ENCODE results near the gene RAB35. TPM values are rescaled to one million over a fixed set of nuclear protein-coding genes. Genes with fewer than 3 reads are reported as not detected.

RAB35 gene
- polyA plus RNA-seq, 1 donor from 2014 or later: 60.2 TPM

GRCh38 chr12:120134307-120134980, 17.9 kb upstream of the RAB35 start:
- H3K9me3 ChIP-seq (ENCODE audit: low read length): no peaks in the 10 kb centered on the region
- no peaks in the 10 kb centered on the region for H3F3A ChIP-seq (ENCODE audit: insufficient read depth, low read length, poor library complexity, severe bottlenecking)
- no peaks in the 10 kb centered on the region for H4K20me1 ChIP-seq (ENCODE audit: insufficient read depth)
- no peaks in the 10 kb centered on the region for H3K27me3 ChIP-seq (ENCODE audit: insufficient read depth, low read depth, low read length)
- H3K27ac ChIP-seq (ENCODE audit: low read length): no peak overlapping the region
- no peak overlapping the region for H3K9ac ChIP-seq (ENCODE audit: low read length)
- H2AFZ ChIP-seq (ENCODE audit: low read depth, low read length): no peak overlapping the region
- H3K36me3 ChIP-seq (ENCODE audit: insufficient read depth, low read length): no peaks in the 10 kb centered on the region
- H3K9me2 ChIP-seq (ENCODE audit: insufficient read depth, low read length): no peaks in the 10 kb centered on the region
- TF ChIP-seq REST (IDR thresholded peaks at IDR 0.05; ENCODE audit: borderline replicate concordance): no peak
- TF ChIP-seq EZH2 (IDR thresholded peaks at IDR 0.05; ENCODE audit: borderline replicate concordance, insufficient read depth, low read length, poor library complexity, severe bottlenecking): no peak
- TF ChIP-seq TAF1 (IDR thresholded peaks at IDR 0.05; ENCODE audit: low read depth): no peak
- TF ChIP-seq MXI1 (conservative IDR thresholded peaks at IDR 0.05; ENCODE audit: poor library complexity, severe bottlenecking): no peak
- TF ChIP-seq SMC3 (conservative IDR thresholded peaks at IDR 0.05; ENCODE audit: poor library complexity): no peak
- TF ChIP-seq CTCF (IDR thresholded peaks at IDR 0.05; ENCODE audit: poor library complexity, severe bottlenecking): no peak
- TF ChIP-seq RAD21 (conservative IDR thresholded peaks at IDR 0.05): no peak
- TF ChIP-seq POLR2AphosphoS5 (IDR thresholded peaks at IDR 0.05): no peak
- TF ChIP-seq EP300 (conservative IDR thresholded peaks at IDR 0.05; ENCODE audit: poor library complexity, severe bottlenecking): no peak
- H3K4me3 ChIP-seq (ENCODE audit: low read length): no peak overlapping the region
- no peaks in the 10 kb centered on the region for H3K79me2 ChIP-seq (replicated peaks; ENCODE audit: insufficient read depth, low read length)
- H3K4me2 ChIP-seq (ENCODE audit: low read length): no peak overlapping the region

GRCh38 chr12:120132863-120133385, 16.4 kb upstream of the RAB35 start:
- Histone ChIP-seq H4K20me1 (ENCODE audit: insufficient read depth) (no peaks in the 10 kb centered on the region), H2AFZ (ENCODE audit: low read depth, low read length) (no peak overlapping the region), H3K27ac (ENCODE audit: low read length) (no peak overlapping the region)

More at GRCh38 chr12:120132863-120133385, 16.4 kb upstream of the RAB35 start:
- Histone ChIP-seq H3F3A (ENCODE audit: insufficient read depth, low read length, poor library complexity, severe bottlenecking) (no peaks in the 10 kb centered on the region), H3K9ac (ENCODE audit: low read length) (no peak overlapping the region), H3K36me3 (ENCODE audit: insufficient read depth, low read length) (no peaks in the 10 kb centered on the region), H3K9me2 (ENCODE audit: insufficient read depth, low read length) (no peaks in the 10 kb centered on the region), H3K79me2 (replicated peaks; ENCODE audit: insufficient read depth, low read length) (no peaks in the 10 kb centered on the region), H3K4me2 (ENCODE audit: low read length) (no peak overlapping the region), H3K9me3 (ENCODE audit: low read length) (no peaks in the 10 kb centered on the region), H3K27me3 (ENCODE audit: insufficient read depth, low read depth, low read length) (no peaks in the 10 kb centered on the region), H3K4me3 (ENCODE audit: low read length) (no peak overlapping the region)
- TF ChIP-seq EP300 (conservative IDR thresholded peaks at IDR 0.05; ENCODE audit: poor library complexity, severe bottlenecking): no peak

Data from neural cell (in vitro differentiated cells).